Breast epithelium (tissue), 4 donors: ENCODE results near the gene C20orf144. TPM values are rescaled to one million over a fixed set of nuclear protein-coding genes. Genes with fewer than 3 reads are reported as not detected.
A peak's percentile ranks its signal among the peaks of the same experiment; 100 is the strongest.

Experiments
- DNase-seq, 2 donors: peaks; one replicate each; pipeline ENCODE4 v3.0.0-alpha.2; 2019; ENCODE audit warnings: low spot score in 2 of 2
- H3K27ac ChIP-seq, 2 donors: fragments of 200-600 bp; sonication (generic) in 1 of 2; one replicate each; pipeline ENCODE4 v1.5.1; 2016 to 2019; ENCODE audit warnings: mild to moderate bottlenecking in 1 of 2
- H3K27me3 ChIP-seq, 2 donors: fragments of 200-600 bp; sonication (generic) in 1 of 2; one replicate each; pipeline versions ENCODE4 v1.5.1 to v1.6.0; 2017 to 2019; ENCODE audit warnings: control low read depth in 1 of 2, mild to moderate bottlenecking in 1 of 2
- H3K36me3 ChIP-seq: fragments of 200-600 bp; one replicate; pipeline ENCODE4 v1.5.1; 2019
- H3K4me1 ChIP-seq, 2 donors: fragments of 200-600 bp; sonication (generic); one replicate each; pipeline ENCODE4 v1.5.1; 2016 to 2019; ENCODE audit warnings: control low read depth in 1 of 2
- H3K4me3 ChIP-seq, 3 donors: fragments of 200-600 bp; sonication (generic); 1 replicate in 2 of 3; 2 replicates in 1 of 3; pipeline ENCODE4 v1.5.1; 2016 to 2019; ENCODE audit warnings: mild to moderate bottlenecking in 3 of 3, moderate library complexity in 2 of 3
- H3K9me3 ChIP-seq, 2 donors: fragments of 200-600 bp; sonication (generic) in 1 of 2; one replicate each; pipeline ENCODE4 v1.5.1; 2016 to 2019; ENCODE audit warnings: control low read depth in 1 of 2
- CTCF ChIP-seq, 3 donors: fragments of 450-650 bp; IDR thresholded peaks; one replicate each; pipeline ENCODE4 v1.5.1; 2016 to 2017; ENCODE audit warnings: antibody characterized with exemption in 3 of 3, mild to moderate bottlenecking in 3 of 3, moderate library complexity in 3 of 3
- POLR2A ChIP-seq: fragments of 450-650 bp; IDR thresholded peaks from one replicate; pipeline ENCODE4 v1.6.1; 2016; ENCODE audit warnings: antibody characterized with exemption, mild to moderate bottlenecking, moderate library complexity
- POLR2AphosphoS5 ChIP-seq, 3 donors: sonication (generic); formaldehyde crosslinking; IDR thresholded peaks; one replicate each; pipeline ENCODE4 v1.6.1; 2017; ENCODE audit warnings: antibody characterized with exemption in 3 of 3
- intact Hi-C: fragments of 100-400 bp; cut with DNase I; formaldehyde crosslinking; loops from one replicate; pipeline ENCODE4 v1.15.1; 2023; ENCODE audit warnings: low total_unique reads
- total RNA-seq, 3 donors: library from RNA; depleted of rRNA; stranded (reverse); fragments of >200 nt; gene quantifications; one replicate each; pipeline ENCODE4 v1.1.0, GENCODE V29; 2016

The C20orf144 gene
- total RNA-seq, 3 donors from 2014 or later = 0.16 to 0.33 (median 0.29) TPM

GRCh38 chr20:33667676-33668465, 5.7 kb downstream of the C20orf144 start:
- H3K4me1 ChIP-seq = peaks cover 0 to 5% of the 10 kb centered on the region in 2 donors
- intact Hi-C loops = no loop called here

GRCh38 chr20:33668466-33669155, 6.5 kb downstream of the C20orf144 start:
- intact Hi-C loops = no loop called here
- no peak for DNase-seq
- Histone ChIP-seq H3K36me3 (no peaks in the 10 kb centered on the region), H3K4me1 (peaks cover 0 to 3% of the 10 kb centered on the region in 2 donors), H3K27ac (peak overlapping the region in 1 of 2 donors; percentile 94), H3K27me3 (no peaks in the 10 kb centered on the region), H3K4me3 (no peak overlapping the region), H3K9me3 (no peaks in the 10 kb centered on the region)
- TF ChIP-seq POLR2A = no peak

More at GRCh38 chr20:33667676-33668465, 5.7 kb downstream of the C20orf144 start:
- H3K36me3 ChIP-seq = no peaks in the 10 kb centered on the region
- TF ChIP-seq POLR2AphosphoS5 (IDR thresholded peaks at IDR 0.05) (peak; percentile 26 to 50 (median 37)), POLR2A (no peak), CTCF (IDR thresholded peaks at IDR 0.05) (peak; percentile 50 to 93 (median 85))
- peak overlapping the region; percentile 57 to 76 (median 70) for H3K4me3 ChIP-seq
- peak; percentile 68 to 81 for DNase-seq
- no peaks in the 10 kb centered on the region for H3K9me3 ChIP-seq
- H3K27ac ChIP-seq = peak overlapping the region; percentile 94 to 95
- H3K27me3 ChIP-seq = no peaks in the 10 kb centered on the region

- Histone ChIP-seq H3K27me3 (no peaks in the 10 kb centered on the region), H3K4me3 (no peak overlapping the region), H3K9me3 (no peaks in the 10 kb centered on the region), H3K36me3 (no peaks in the 10 kb centered on the region), H3K27ac (no peak overlapping the region), H3K4me1 (peaks cover 0 to 4% of the 10 kb centered on the region in 2 donors)
- intact Hi-C loops = no loop called here
- no peak for DNase-seq
- no peak for TF ChIP-seq CTCF (IDR thresholded peaks at IDR 0.05)
- TF ChIP-seq POLR2AphosphoS5 (IDR thresholded peaks at IDR 0.05) = no peak
- TF ChIP-seq POLR2A = no peak
These were observed 7.1 kb downstream of the C20orf144 start for GRCh38 chr20:33669224-33669623.

- no peak for DNase-seq
- H3K36me3 ChIP-seq = no peaks in the 10 kb centered on the region
- no peak overlapping the region for H3K27ac ChIP-seq
- no peaks in the 10 kb centered on the region for H3K27me3 ChIP-seq
- TF ChIP-seq CTCF (IDR thresholded peaks at IDR 0.05) = no peak
- TF ChIP-seq POLR2A = no peak
- no peak for TF ChIP-seq POLR2AphosphoS5 (IDR thresholded peaks at IDR 0.05)
- peaks cover 0 to 4% of the 10 kb centered on the region in 2 donors for H3K4me1 ChIP-seq
- no peaks in the 10 kb centered on the region for H3K9me3 ChIP-seq
- H3K4me3 ChIP-seq = no peak overlapping the region
- intact Hi-C loops = no loop called here
These were observed 7.9 kb downstream of the C20orf144 start for GRCh38 chr20:33669873-33670640.

GRCh38 chr20:33670715-33671499, 8.8 kb downstream of the C20orf144 start:
- no peak for TF ChIP-seq CTCF (IDR thresholded peaks at IDR 0.05)
- peak; percentile 10 for TF ChIP-seq POLR2A
- H3K27me3 ChIP-seq = no peaks in the 10 kb centered on the region
- peaks cover 0 to 4% of the 10 kb centered on the region in 2 donors for H3K4me1 ChIP-seq
- H3K4me3 ChIP-seq = no peak overlapping the region
- no peaks in the 10 kb centered on the region for H3K36me3 ChIP-seq
- DNase-seq = no peak
- no peaks in the 10 kb centered on the region for H3K9me3 ChIP-seq
- H3K27ac ChIP-seq = peak overlapping the region; percentile 17 to 26
- intact Hi-C loops = no loop called here
